PC-9 (cell line): Measurements from ENCODE around the gene EIF4ENIF1. TPM values are rescaled to one million over a fixed set of nuclear protein-coding genes. Genes with fewer than 3 reads are reported as not detected.
A peak's percentile ranks its signal among the peaks of the same experiment; 100 is the strongest.

Experiments used
- BruUV-seq: library from RNA; stranded (reverse); fragments of 400-500 nt; replicated peaks from 2 replicates; lab custom pipeline; 2021; lab: Mats Ljungman, UMichigan
- CTCF ChIA-PET: fragments of 300-600 bp; sonication (Branson Sonifier 250); formaldehyde crosslinking; loops from one replicate; lab custom pipeline; 2022; ENCODE audit warnings: antibody characterized with exemption; lab: Charles Lee
- POLR2A ChIA-PET: fragments of 300-600 bp; sonication (Branson Sonifier 250); formaldehyde crosslinking; loops from one replicate; lab custom pipeline; 2022; ENCODE audit warnings: antibody characterized with exemption; ENCODE audit not compliant: unreplicated experiment; lab: Charles Lee
- DNase-seq, 2 experiments: peaks; one replicate each; pipeline versions ENCODE4 v3.0.0 to v3.0.0-alpha.2; 2015 to 2022; ENCODE audit warnings: mixed read lengths in 1 of 2
- H2AFZ ChIP-seq: fragments of 200-600 bp; sonication (generic); 2 replicates; pipeline ENCODE4 v1.8.1; 2017; ENCODE audit warnings: antibody characterized with exemption
- H3F3A ChIP-seq: fragments of 200-600 bp; sonication (generic); 2 replicates; pipeline ENCODE4 v1.8.1; 2017; ENCODE audit warnings: antibody characterized with exemption, mild to moderate bottlenecking, low read depth; ENCODE audit not compliant: insufficient read depth
- H3K27ac ChIP-seq: fragments of 200-600 bp; sonication (generic); 2 replicates; pipeline ENCODE4 v1.6.1; 2016; ENCODE audit warnings: mixed run types
- H3K27me3 ChIP-seq: fragments of 200-600 bp; sonication (generic); 2 replicates; pipeline ENCODE4 v1.6.1; 2016; ENCODE audit warnings: low read depth, mixed run types; ENCODE audit not compliant: insufficient read depth
- H3K36me3 ChIP-seq: fragments of 200-600 bp; sonication (generic); 2 replicates; pipeline ENCODE4 v1.6.1; 2016; ENCODE audit warnings: low read depth, mixed run types
- H3K4me1 ChIP-seq: fragments of 200-600 bp; sonication (generic); replicated peaks from 2 replicates; pipeline ENCODE4 v1.6.1; 2016; ENCODE audit warnings: mixed run types; ENCODE audit not compliant: insufficient read depth
- H3K4me2 ChIP-seq: fragments of 200-600 bp; sonication (generic); 2 replicates; pipeline ENCODE4 v1.6.1; 2017; ENCODE audit warnings: mixed run types
- H3K4me3 ChIP-seq: fragments of 200-600 bp; sonication (generic); 2 replicates; pipeline ENCODE4 v1.6.1; 2016; ENCODE audit warnings: mixed run types
- H3K79me2 ChIP-seq: fragments of 200-600 bp; sonication (generic); 2 replicates; pipeline ENCODE4 v1.6.1; 2017; ENCODE audit warnings: low read depth, mixed run types
- H3K9me2 ChIP-seq: fragments of 200-600 bp; sonication (generic); 2 replicates; pipeline ENCODE4 v1.8.1; 2017; ENCODE audit warnings: mild to moderate bottlenecking; ENCODE audit not compliant: insufficient read depth
- H3K9me3 ChIP-seq: fragments of 200-600 bp; sonication (generic); 2 replicates; pipeline ENCODE4 v1.8.1; 2016; ENCODE audit warnings: low read depth; ENCODE audit not compliant: insufficient read depth
- H4K20me1 ChIP-seq: fragments of 200-600 bp; sonication (generic); 2 replicates; pipeline ENCODE4 v1.8.1; 2017; ENCODE audit not compliant: insufficient read depth
- CTCF ChIP-seq: fragments of 200-600 bp; sonication (generic); conservative IDR thresholded peaks from 2 replicates; pipeline ENCODE4 v1.6.1; 2017; ENCODE audit warnings: mixed run types, antibody characterized with exemption, mild to moderate bottlenecking, moderate library complexity
- EZH2 ChIP-seq: fragments of 200-600 bp; sonication (generic); IDR thresholded peaks from 2 replicates; pipeline ENCODE4 v1.8.0; 2017; ENCODE audit warnings: antibody characterized with exemption, low read depth
- intact Hi-C: fragments of 100-400 bp; cut with micrococcal nuclease; formaldehyde crosslinking; loops from one replicate; pipeline ENCODE4 v1.10.0; 2022; ENCODE audit not compliant: unreplicated experiment
- total RNA-seq: library from RNA; stranded (reverse); gene quantifications from 2 replicates; pipeline ENCODE4 v1.2.3, GENCODE V29; 2021

EIF4ENIF1 gene
- total RNA-seq, 1 experiment from 2014 or later = 21.8 TPM

GRCh38 chr22:31497148-31497938, 7.7 kb upstream of the EIF4ENIF1 start:
- Histone ChIP-seq H3K27ac (no peak overlapping the region), H3K4me3 (peak overlapping the region; percentile 81), H3K4me1 (peaks cover 9% of the 10 kb centered on the region; the same call in 1 of the 2 replicates), H3K79me2 (peaks cover 29% of the 10 kb centered on the region), H4K20me1 (no peaks in the 10 kb centered on the region), H2AFZ (peak overlapping the region; percentile 96), H3K4me2 (peak overlapping the region; percentile 93), H3K9me3 (peaks cover 7% of the 10 kb centered on the region; the same call in 1 of the 2 replicates), H3K36me3 (no peaks in the 10 kb centered on the region), H3F3A (peaks cover 17% of the 10 kb centered on the region), H3K27me3 (no peaks in the 10 kb centered on the region), H3K9me2 (no peaks in the 10 kb centered on the region)
- TF ChIP-seq CTCF (no peak), EZH2 (no peak)
- DNase-seq = no peak
- intact Hi-C loops = no loop called here
- ChIA-PET CTCF (no interaction called here), POLR2A (no interaction called here)
- no TSS peak for BruUV-seq

- TSS peak; percentile 37 for BruUV-seq
- intact Hi-C loops = loop anchor here (1.0 kb wide), 1 partner anchor 254 kb away; the partner anchor contains the start of gene PRR14L
- Histone ChIP-seq H3K79me2 (peaks cover 33% of the 10 kb centered on the region), H3F3A (peaks cover 23% of the 10 kb centered on the region), H3K27me3 (no peaks in the 10 kb centered on the region), H3K4me2 (peak overlapping the region; percentile 93), H3K4me1 (peaks cover 9% of the 10 kb centered on the region; the same call in 1 of the 2 replicates), H3K27ac (no peak overlapping the region), H3K9me2 (no peaks in the 10 kb centered on the region), H4K20me1 (no peaks in the 10 kb centered on the region), H3K4me3 (peak overlapping the region; percentile 81), H3K36me3 (no peaks in the 10 kb centered on the region), H3K9me3 (peaks cover 7% of the 10 kb centered on the region; the same call in 1 of the 2 replicates), H2AFZ (peak overlapping the region; percentile 96)
- no peak for DNase-seq
- CTCF ChIA-PET = no interaction called here
- TF ChIP-seq CTCF (no peak), EZH2 (no peak)
- POLR2A ChIA-PET = no interaction called here
Observed at GRCh38 chr22:31496735-31497146, 7.1 kb upstream of the EIF4ENIF1 start.

GRCh38 chr22:31496007-31496734, 6.5 kb upstream of the EIF4ENIF1 start, which contains the start of gene SFI1:
Gene SFI1, plus strand, starts transcription at chr22:31496536. Its CDS starts 11,749 bp downstream, at chr22:31508285.
- Histone ChIP-seq H3K36me3 (no peaks in the 10 kb centered on the region), H3K9me3 (peaks cover 7% of the 10 kb centered on the region; the same call in 1 of the 2 replicates), H4K20me1 (no peaks in the 10 kb centered on the region), H3K27ac (peak within 1 kb of the TSS; percentile 52), H3K79me2 (peaks cover 38% of the 10 kb centered on the region), H3K4me2 (peak within 1 kb of the TSS; percentile 93), H3K4me3 (peak within 1 kb of the TSS; percentile 81), H3K27me3 (no peaks in the 10 kb centered on the region), H3K9me2 (no peaks in the 10 kb centered on the region), H3F3A (peaks cover 26% of the 10 kb centered on the region), H3K4me1 (peaks cover 13% of the 10 kb centered on the region; the same call in 1 of the 2 replicates), H2AFZ (peak within 1 kb of the TSS; percentile 96)
- TF ChIP-seq CTCF = no peak; the same call in 1 of the 2 replicates
- TF ChIP-seq EZH2 = no peak
- ChIA-PET POLR2A (no interaction called here), CTCF (interaction anchor here (0.6 kb wide), 1 partner anchor 134 kb away, joined by 3 read pairs; no protein-coding TSS in a partner anchor)
- intact Hi-C loops = loop anchor here (1.0 kb wide), 1 partner anchor 254 kb away; the partner anchor contains the start of gene PRR14L
- BruUV-seq = TSS peak; percentile 82
- DNase-seq = peak; percentile 76 to 93
